ENCODE results near the gene COL4A1.

Gene COL4A1

DNA sequence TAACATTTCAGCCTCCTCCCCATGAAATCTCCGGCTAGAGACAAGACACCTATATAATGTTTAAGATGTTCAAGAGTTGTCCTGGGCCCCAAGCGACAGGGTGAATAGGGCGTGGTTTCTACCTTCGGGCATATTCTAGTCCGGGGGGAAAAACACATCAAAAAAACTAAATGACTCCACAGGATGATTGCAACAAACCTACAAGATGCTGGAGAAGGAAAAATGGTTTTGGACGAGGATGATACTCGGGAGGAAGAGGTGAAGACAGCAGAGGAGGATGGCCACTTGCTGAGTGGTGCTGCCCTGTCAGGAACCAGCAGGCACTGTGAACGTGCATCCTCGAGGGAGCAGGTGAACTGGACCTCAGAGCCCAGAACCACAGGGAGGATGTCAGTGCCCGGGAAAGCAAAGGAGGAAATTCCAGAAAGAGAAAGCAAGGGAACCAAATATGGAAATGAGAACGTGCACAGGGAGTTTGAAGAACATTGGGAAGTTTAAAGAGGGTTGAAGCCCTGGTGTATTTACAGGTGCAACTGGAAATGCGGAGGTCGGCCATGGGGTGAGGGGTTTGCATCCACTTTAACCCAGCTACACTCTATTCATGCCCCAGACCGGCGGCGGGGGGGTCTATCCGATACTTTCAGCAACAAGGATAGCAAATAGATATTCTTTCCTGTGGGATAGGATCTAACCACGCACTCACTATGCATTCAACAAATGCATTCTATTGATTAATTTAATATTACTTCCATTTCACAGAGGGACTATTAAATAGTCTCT, 50.6 kb downstream of the COL4A1 start:
- FAIRE-seq, result no peak

GRCh38 chr13:110254751-110255553, 52.0 kb downstream of the COL4A1 start:
- no peak for FAIRE-seq

DNA sequence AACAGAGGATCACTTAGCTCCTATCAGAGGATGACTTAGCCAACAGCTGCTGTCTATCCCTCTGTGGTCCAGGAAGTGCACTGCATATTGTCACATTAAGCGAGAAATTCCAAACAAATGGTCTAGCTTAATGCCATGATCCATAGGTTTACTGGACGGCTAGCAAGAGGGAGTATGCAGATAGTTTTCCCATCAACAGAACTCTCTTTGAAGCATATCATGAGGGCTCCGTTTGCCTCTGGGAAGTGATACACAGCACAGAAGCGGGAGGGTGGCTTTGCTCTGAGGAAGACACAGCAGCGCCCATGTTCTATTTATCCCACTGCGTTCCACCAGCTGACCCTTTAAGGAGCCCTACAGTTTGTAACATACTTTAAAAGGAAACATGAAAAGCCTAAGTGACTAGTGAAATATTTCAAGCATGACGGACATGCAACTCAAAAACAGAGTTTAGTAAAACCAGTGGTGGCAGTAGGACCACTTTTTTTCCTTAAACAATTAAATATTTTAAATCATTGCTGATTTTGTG, 52.7 kb downstream of the COL4A1 start:
- no peak for FAIRE-seq

DNA sequence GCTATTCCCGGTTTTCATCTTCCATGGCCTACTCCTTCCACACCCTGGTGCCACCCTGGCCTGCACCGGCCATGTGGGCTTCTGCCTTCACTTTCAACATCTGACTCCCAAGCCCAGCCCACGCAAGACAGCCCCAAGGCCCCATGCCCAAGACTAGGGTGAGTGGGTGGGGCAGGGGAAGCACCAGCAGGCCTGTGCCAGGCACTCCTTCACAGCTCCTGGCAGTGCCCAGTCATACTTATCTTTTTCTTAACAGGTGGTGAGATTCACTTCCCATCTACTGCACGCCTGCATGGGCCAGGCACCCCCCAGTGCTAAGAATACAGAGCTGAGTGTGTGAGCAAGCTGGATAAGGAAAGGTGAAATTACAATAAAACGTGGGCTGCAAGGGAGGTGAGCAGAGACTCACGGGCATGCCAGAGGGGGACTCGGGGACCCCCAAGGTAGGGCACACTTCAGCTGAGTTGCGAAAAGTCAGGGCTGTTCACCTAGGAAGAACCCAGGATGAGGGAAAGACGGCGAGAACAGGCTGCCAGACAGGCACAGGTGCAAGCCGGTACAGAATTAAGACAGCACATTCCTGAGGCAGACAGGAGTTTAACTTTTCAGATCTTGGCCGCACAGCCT, 55.7 kb downstream of the COL4A1 start:
- no peak for FAIRE-seq

- no peak for FAIRE-seq
Observed at GRCh38 chr13:110250258-110250891, 56.6 kb downstream of the COL4A1 start.

DNA sequence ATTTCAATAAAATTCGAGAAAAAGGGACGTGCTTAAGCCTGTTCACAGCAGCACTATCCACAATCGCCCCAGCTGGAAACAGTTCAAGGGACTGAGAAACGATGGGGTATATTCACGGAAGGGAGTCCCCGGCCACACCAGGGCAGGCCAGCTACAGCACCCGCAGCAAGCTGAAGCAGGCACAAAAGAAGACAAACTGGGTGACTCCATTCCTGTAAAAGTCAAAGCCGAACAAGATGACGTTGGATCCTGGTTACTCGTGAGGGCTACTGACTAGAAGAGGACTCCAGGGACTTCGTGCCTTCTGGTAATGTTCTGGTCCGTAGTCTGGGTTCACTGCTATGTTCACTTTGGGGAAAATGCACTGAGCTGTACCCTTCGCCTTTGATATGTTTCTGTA, 57.6 kb downstream of the COL4A1 start:
- FAIRE-seq, result no peak

GRCh38 chr13:110248449-110249143, 58.4 kb downstream of the COL4A1 start:
- no peak for FAIRE-seq

GRCh38 chr13:110246530-110246929, 60.4 kb downstream of the COL4A1 start:
- no peak for FAIRE-seq

GRCh38 chr13:110245416-110245899, 61.5 kb downstream of the COL4A1 start:
- no peak for FAIRE-seq

DNA sequence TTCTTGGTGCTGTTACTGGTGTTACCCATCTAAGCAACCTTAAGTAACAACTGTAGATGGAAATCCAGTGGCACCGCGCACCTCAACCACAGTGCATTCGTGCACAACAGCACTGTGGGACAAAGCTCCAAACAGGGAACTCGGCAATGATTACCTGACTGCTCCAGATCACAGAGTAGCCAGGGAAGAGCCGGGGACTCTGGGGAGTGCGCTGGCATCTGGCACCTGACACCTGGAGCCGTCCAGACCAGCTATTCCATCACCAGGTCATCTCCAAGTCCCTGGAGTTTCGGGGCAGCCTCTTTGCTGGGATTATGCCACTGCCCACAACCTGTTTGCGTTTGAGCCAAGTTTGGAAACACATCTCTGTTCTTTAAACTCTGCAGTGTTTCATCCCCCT, 62.0 kb downstream of the COL4A1 start:
- FAIRE-seq, result no peak

- no peak for FAIRE-seq
Observed at GRCh38 chr13:110244071-110244830, 62.7 kb downstream of the COL4A1 start.

DNA sequence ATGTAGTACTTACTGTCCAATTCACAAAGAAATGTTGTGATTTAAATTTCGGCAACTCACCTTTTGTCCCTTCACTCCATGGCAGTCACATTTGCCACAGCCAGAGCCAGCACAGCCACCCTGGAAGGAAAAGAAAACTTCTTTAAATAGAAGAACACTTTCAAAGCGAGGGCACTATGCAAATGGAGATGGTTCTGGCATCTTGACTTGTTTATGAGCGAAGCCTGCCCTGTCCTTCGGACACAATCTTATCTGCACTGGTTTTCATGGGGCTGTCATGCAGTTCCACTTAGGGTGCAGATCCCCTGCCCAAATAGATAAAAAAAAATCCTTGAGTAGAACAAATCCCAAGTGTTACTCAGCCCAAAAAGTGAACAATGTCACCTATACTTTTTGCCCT, 64.3 kb downstream of the COL4A1 start:
- FAIRE-seq, result no peak

- FAIRE-seq, result no peak
Observed at GRCh38 chr13:110240943-110241342, 66.0 kb downstream of the COL4A1 start.

DNA sequence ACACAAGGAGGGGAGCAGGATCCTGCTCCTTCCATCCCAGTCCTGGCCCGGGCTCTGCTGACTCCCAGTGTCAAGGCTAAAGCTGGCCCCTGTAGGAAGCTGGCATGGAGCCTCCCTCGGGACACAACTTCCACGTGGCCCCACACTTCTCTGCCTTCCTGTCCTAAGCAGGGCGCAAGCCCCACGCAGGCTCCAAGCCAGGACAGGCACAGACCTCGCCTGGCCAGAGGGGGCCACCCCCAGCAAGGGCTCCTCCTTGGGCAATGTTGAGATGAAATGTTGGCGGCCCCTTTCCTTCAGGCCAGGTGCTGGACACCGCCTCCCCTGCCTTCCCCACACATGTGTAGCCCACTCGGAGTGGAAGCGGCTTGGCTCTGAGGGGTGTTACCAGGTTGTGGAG, 66.6 kb downstream of the COL4A1 start:
- FAIRE-seq, result no peak

- FAIRE-seq, result no peak
Observed at GRCh38 chr13:110239280-110240125, 67.5 kb downstream of the COL4A1 start.

GRCh38 chr13:110238818-110239195, 68.2 kb downstream of the COL4A1 start:
- FAIRE-seq, result no peak

DNA sequence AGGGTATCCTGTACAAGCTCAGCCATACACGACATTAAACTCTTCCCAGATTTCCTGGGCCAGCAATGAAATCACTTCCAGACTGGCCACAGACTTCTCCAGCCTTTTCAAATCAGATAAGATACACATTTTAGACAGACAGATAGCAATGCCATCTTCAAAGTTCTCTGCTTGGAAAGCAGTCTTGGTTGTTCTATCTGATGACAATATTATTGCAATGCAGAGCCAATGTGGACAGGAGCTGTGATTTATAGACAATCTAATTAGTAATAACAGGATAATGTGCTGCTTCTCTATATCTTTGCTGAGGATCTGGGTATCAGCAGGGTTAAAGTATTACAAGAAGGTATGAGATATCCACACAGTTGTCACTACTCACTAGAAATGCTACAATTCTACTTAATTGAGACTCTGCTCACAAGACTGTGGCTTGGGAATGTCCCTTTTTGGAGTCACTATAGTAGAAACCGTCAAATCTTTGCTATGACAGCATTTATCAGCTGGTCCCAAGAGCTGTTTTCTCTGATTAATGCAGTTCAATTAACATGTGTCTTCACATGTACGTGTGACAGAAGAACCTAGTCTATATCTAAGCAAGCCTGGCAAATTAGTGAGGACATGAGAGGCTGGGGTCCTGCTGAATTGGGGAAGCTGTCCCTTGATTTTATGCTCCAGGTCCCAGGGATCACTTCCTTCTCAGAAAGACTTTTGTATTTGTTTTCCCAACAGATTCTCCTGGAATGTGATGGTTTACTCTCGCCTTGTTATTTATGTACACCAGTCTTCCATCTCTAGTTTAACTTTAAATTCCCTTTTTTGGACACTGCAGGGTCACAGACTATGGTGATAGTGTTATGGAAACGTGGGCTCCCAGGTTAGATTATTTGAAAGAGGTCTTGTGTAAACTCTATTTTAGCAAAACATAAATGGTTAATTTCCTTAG, 68.8 kb downstream of the COL4A1 start:
- no peak for FAIRE-seq

DNA sequence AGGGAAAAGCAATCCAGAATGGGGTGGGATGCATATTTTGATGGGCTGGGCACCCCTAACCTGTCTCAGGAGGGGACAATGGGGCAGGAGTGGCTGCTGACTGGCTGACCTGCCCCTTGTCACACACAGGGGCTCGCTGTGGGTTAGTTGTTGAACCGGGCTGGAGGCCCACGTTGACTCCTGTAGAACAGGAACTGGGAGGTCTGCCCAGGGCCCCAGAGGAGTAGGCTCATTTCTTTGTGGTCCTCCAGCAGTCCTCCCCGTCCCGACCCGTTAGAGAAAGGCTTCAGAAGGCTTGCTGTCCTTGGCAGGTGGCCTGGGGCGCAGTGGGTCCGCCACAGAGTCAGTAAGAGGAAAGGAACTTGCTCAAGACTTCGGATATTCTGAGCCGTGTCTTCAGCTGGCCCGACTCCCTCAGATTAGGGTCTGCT, 70.1 kb downstream of the COL4A1 start:
- FAIRE-seq, result no peak

- no peak for FAIRE-seq
Observed at GRCh38 chr13:110236431-110236830, 70.5 kb downstream of the COL4A1 start.

Measured in TTC549 (cell line).